H9 (cell line): Measurements from ENCODE around the gene PLCD3. TPM values are rescaled to one million over a fixed set of nuclear protein-coding genes. Genes with fewer than 3 reads are reported as not detected.

Experiments used
- DNase-seq: peaks from one replicate; pipeline ENCODE4 v3.0.0-alpha.2; 2017
- H2AFZ ChIP-seq: one replicate; pipeline ENCODE4 v1.6.1; 2013; ENCODE audit warnings: mild to moderate bottlenecking, low read length, control low read depth, moderate library complexity
- H2AK5ac ChIP-seq: 2 replicates; pipeline ENCODE4 v1.6.1; 2013; ENCODE audit warnings: low read length, control low read depth, mixed read lengths; ENCODE audit not compliant: insufficient read length
- H2BK120ac ChIP-seq: one replicate; pipeline ENCODE4 v1.6.1; 2013; ENCODE audit warnings: low read depth, mild to moderate bottlenecking, low read length, control low read depth, inconsistent platforms; ENCODE audit not compliant: poor library complexity, severe bottlenecking
- H2BK12ac ChIP-seq: 2 replicates; pipeline ENCODE4 v1.6.1; 2013; ENCODE audit warnings: low read length, control low read depth, mixed read lengths, low read depth; ENCODE audit not compliant: insufficient read length
- H2BK15ac ChIP-seq: 2 replicates; pipeline ENCODE4 v1.6.1; 2013; ENCODE audit warnings: low read depth, low read length, control low read depth
- H2BK20ac ChIP-seq: one replicate; pipeline ENCODE4 v1.6.1; 2013; ENCODE audit warnings: low read depth, mild to moderate bottlenecking, low read length, control low read depth, inconsistent platforms; ENCODE audit not compliant: poor library complexity, severe bottlenecking
- H2BK5ac ChIP-seq: 2 replicates; pipeline ENCODE4 v1.6.1; 2013; ENCODE audit warnings: low read length, control low read depth, mixed read lengths; ENCODE audit not compliant: insufficient read length
- H3K14ac ChIP-seq: 2 replicates; pipeline ENCODE4 v1.6.1; 2013; ENCODE audit warnings: low read length, control low read depth; ENCODE audit not compliant: insufficient read depth
- H3K18ac ChIP-seq: 2 replicates; pipeline ENCODE4 v1.6.1; 2013; ENCODE audit warnings: low read depth, mild to moderate bottlenecking, mixed read lengths, low read length, control low read depth; ENCODE audit not compliant: insufficient read length
- H3K23ac ChIP-seq: 2 replicates; pipeline ENCODE4 v1.6.1; 2013; ENCODE audit warnings: low read length, control low read depth, mixed read lengths, low read depth; ENCODE audit not compliant: insufficient read length
- H3K23me2 ChIP-seq: 2 replicates; pipeline ENCODE4 v1.6.1; 2013; ENCODE audit warnings: low read depth, mild to moderate bottlenecking, mixed read lengths, low read length, control low read depth; ENCODE audit not compliant: insufficient read length, poor library complexity, severe bottlenecking
- H3K27ac ChIP-seq: 2 replicates; pipeline ENCODE4 v1.5.1; 2013; ENCODE audit warnings: low read length, control low read depth, mixed read lengths, low read depth; ENCODE audit not compliant: insufficient read length
- H3K27me3 ChIP-seq: 2 replicates; pipeline ENCODE4 v1.6.1; 2013; ENCODE audit warnings: low read length, control low read depth, inconsistent platforms; ENCODE audit not compliant: insufficient read depth
- H3K4ac ChIP-seq: 2 replicates; pipeline ENCODE4 v1.6.1; 2013; ENCODE audit warnings: low read depth, mild to moderate bottlenecking, control low read depth, inconsistent platforms, low read length, moderate library complexity
- H3K4me1 ChIP-seq: 2 replicates; pipeline ENCODE4 v1.6.1; 2013; ENCODE audit warnings: low read length, control low read depth, inconsistent platforms; ENCODE audit not compliant: insufficient read depth
- H3K4me2 ChIP-seq: 2 replicates; pipeline ENCODE4 v1.6.1; 2013; ENCODE audit warnings: low read length, control low read depth, mixed read lengths; ENCODE audit not compliant: insufficient read length, insufficient read depth
- H3K56ac ChIP-seq: 2 replicates; pipeline ENCODE4 v1.6.1; 2013; ENCODE audit warnings: low read depth, mild to moderate bottlenecking, mixed read lengths, low read length, control low read depth; ENCODE audit not compliant: insufficient read length
- H3K79me1 ChIP-seq: 2 replicates; pipeline ENCODE4 v1.6.1; 2013; ENCODE audit warnings: low read depth, mild to moderate bottlenecking, moderate library complexity, low read length, control low read depth, inconsistent platforms; ENCODE audit not compliant: insufficient read depth, poor library complexity, severe bottlenecking
- H3K79me2 ChIP-seq: 2 replicates; pipeline ENCODE4 v1.6.1; 2013; ENCODE audit warnings: low read length, control low read depth, inconsistent platforms; ENCODE audit not compliant: insufficient read depth
- H3K9ac ChIP-seq: 2 replicates; pipeline ENCODE4 v1.6.1; 2013; ENCODE audit warnings: low read length, control low read depth, mixed read lengths; ENCODE audit not compliant: insufficient read length; ENCODE audit errors: extremely low read depth
- H3K9me3 ChIP-seq: one replicate; pipeline ENCODE4 v1.6.1; 2013; ENCODE audit warnings: low read depth, low read length, inconsistent platforms; ENCODE audit not compliant: control insufficient read depth
- H3T11ph ChIP-seq: one replicate; pipeline ENCODE4 v1.6.1; 2013; ENCODE audit warnings: mild to moderate bottlenecking, low read length, control low read depth, inconsistent platforms
- H4K20me1 ChIP-seq: one replicate; pipeline ENCODE4 v1.6.1; 2013; ENCODE audit not compliant: control insufficient read depth, insufficient read length, insufficient read depth
- H4K5ac ChIP-seq: 2 replicates; pipeline ENCODE4 v1.6.1; 2013; ENCODE audit warnings: low read depth, mild to moderate bottlenecking, mixed read lengths, low read length, control low read depth; ENCODE audit not compliant: insufficient read length
- H4K8ac ChIP-seq: replicated peaks from 2 replicates; pipeline ENCODE4 v1.6.1; 2013; ENCODE audit warnings: low read length, control low read depth, mixed read lengths, low read depth; ENCODE audit not compliant: insufficient read length
- H4K91ac ChIP-seq: 2 replicates; pipeline ENCODE4 v1.6.1; 2013; ENCODE audit warnings: low read depth, mild to moderate bottlenecking, moderate library complexity, mixed read lengths, low read length, control low read depth; ENCODE audit not compliant: insufficient read length
- H3K27ac Mint-ChIP-seq, 3 experiments: 2 replicates in 2 of 3; 3 replicates in 1 of 3; pipeline ENCODE4 v1.8.0; 2020 to 2021; ENCODE audit warnings: mixed read lengths in 3 of 3, mild to moderate bottlenecking in 1 of 3, moderate library complexity in 1 of 3
- H3K27me3 Mint-ChIP-seq: 2 replicates; pipeline ENCODE4 v1.8.0; 2021; ENCODE audit warnings: low read depth, mild to moderate bottlenecking, moderate library complexity, mixed read lengths
- H3K36me3 Mint-ChIP-seq, 3 experiments: 2 replicates in 2 of 3; 3 replicates in 1 of 3; pipeline ENCODE4 v1.8.0; 2020 to 2021; ENCODE audit warnings: low read depth in 3 of 3, mixed read lengths in 3 of 3; ENCODE audit not compliant: insufficient read depth in 1 of 3
- H3K4me1 Mint-ChIP-seq, 2 experiments: 2 replicates each; pipeline ENCODE4 v1.8.0; 2020; ENCODE audit warnings: mixed read lengths in 2 of 2
- H3K4me3 Mint-ChIP-seq, 2 experiments: 2 replicates in 1 of 2; 3 replicates in 1 of 2; pipeline ENCODE4 v1.8.0; 2020 to 2021; ENCODE audit warnings: mild to moderate bottlenecking in 2 of 2, mixed read lengths in 2 of 2, moderate library complexity in 1 of 2
- H3K9me3 Mint-ChIP-seq, 2 experiments: 2 replicates in 1 of 2; 3 replicates in 1 of 2; pipeline ENCODE4 v1.8.0; 2020; ENCODE audit warnings: mild to moderate bottlenecking in 2 of 2, mixed read lengths in 2 of 2, moderate library complexity in 1 of 2
- WGBS: extraction: QIAGEN DNeasy Blood & Tissue Kit; methylation state at CpG from one replicate; pipeline ENCODE4 v1.1.7; 2013; ENCODE audit warnings: missing lambda C conversion rate, low lambda C conversion rate, mixed read lengths; ENCODE audit not compliant: insufficient read length; ENCODE audit errors: extremely low coverage; 5-methylcytosine and 5-hydroxymethylcytosine counted together
- total RNA-seq: library from RNA; stranded (reverse); gene quantifications from 2 replicates; pipeline ENCODE4 v1.2.1, GENCODE V29; 2021
- TF ChIP-seq, protein P1 (sequence below): fragments of 200-600 bp; sonication (generic); conservative IDR thresholded peaks from 3 replicates; pipeline ENCODE4 v1.8.0; 2021; ENCODE audit warnings: antibody characterized with exemption, mild to moderate bottlenecking

The PLCD3 gene
- total RNA-seq, 1 experiment from 2014 or later, result 41.6 TPM

DNA sequence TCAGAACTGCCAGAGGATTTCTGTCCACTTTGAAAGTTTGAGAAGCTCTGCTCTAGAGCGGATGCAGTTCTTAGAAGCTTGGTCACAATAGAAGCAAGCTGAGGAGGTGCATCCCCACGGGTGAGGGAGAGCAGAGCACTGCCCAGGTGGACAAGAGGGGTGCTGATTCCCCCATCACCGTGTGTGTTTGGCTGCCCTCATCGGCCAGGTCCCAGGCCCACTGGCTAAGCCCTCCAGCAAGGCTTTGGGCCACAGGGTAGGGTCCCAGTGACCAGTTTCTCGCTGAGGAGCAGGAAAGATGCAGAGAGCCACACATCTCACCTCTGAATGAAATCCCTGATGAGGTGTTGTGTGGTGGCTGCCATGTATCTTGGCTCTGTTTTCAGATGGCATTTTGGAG, 44.3 kb downstream of the PLCD3 start:
- no peak overlapping the region for H3K27ac ChIP-seq
- peaks cover 2% of the 10 kb centered on the region; the same call in 1 of the 2 replicates for H3K4me1 ChIP-seq
- no peak overlapping the region for H2BK20ac ChIP-seq
- H3K79me1 ChIP-seq, result no peaks in the 10 kb centered on the region
- no peaks in the 10 kb centered on the region for H3K23me2 ChIP-seq
- no CpG with 5 or more reads among the region's 5 CpGs for WGBS
- Mint-ChIP-seq H3K27ac (peak overlapping the region in 2 of 3 experiments; percentile 44; a peak in 3 of 7 replicates), H3K4me3 (no peak overlapping the region), H3K27me3 (no peaks in the 10 kb centered on the region), H3K36me3 (peaks cover 31 to 88% (median 69%) of the 10 kb centered on the region in 3 experiments), H3K9me3 (no peaks in the 10 kb centered on the region), H3K4me1 (peaks cover 11 to 12% of the 10 kb centered on the region in 2 experiments)
- no peak overlapping the region for H4K5ac ChIP-seq
- no peaks in the 10 kb centered on the region for H3K79me2 ChIP-seq
- no peak overlapping the region for H2BK12ac ChIP-seq
- TF ChIP-seq, protein P1, sequence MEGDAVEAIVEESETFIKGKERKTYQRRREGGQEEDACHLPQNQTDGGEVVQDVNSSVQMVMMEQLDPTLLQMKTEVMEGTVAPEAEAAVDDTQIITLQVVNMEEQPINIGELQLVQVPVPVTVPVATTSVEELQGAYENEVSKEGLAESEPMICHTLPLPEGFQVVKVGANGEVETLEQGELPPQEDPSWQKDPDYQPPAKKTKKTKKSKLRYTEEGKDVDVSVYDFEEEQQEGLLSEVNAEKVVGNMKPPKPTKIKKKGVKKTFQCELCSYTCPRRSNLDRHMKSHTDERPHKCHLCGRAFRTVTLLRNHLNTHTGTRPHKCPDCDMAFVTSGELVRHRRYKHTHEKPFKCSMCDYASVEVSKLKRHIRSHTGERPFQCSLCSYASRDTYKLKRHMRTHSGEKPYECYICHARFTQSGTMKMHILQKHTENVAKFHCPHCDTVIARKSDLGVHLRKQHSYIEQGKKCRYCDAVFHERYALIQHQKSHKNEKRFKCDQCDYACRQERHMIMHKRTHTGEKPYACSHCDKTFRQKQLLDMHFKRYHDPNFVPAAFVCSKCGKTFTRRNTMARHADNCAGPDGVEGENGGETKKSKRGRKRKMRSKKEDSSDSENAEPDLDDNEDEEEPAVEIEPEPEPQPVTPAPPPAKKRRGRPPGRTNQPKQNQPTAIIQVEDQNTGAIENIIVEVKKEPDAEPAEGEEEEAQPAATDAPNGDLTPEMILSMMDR, result no peak
- no peak overlapping the region for H4K8ac ChIP-seq
- H3K9ac ChIP-seq, result no peak overlapping the region
- DNase-seq, result no peak
- no peak overlapping the region for H2AFZ ChIP-seq
- no peak overlapping the region for H3T11ph ChIP-seq
- no peak overlapping the region for H3K14ac ChIP-seq
- H4K20me1 ChIP-seq, result no peaks in the 10 kb centered on the region
- H2AK5ac ChIP-seq, result no peak overlapping the region
- no peak overlapping the region for H4K91ac ChIP-seq
- no peak overlapping the region for H2BK15ac ChIP-seq
- H3K23ac ChIP-seq, result no peak overlapping the region
- no peak overlapping the region for H2BK5ac ChIP-seq
- no peak overlapping the region for H3K4me2 ChIP-seq
- no peaks in the 10 kb centered on the region for H3K9me3 ChIP-seq
- H3K56ac ChIP-seq, result no peak overlapping the region
- no peaks in the 10 kb centered on the region for H3K27me3 ChIP-seq
- H3K4ac ChIP-seq, result no peak overlapping the region
- no peak overlapping the region for H2BK120ac ChIP-seq
- no peak overlapping the region for H3K18ac ChIP-seq
